ENCODE results near the gene PAXX. TPM values are rescaled to one million over a fixed set of nuclear protein-coding genes. Genes with fewer than 3 reads are reported as not detected.

The PAXX gene
- total RNA-seq, 1 donor from 2014 or later, result 8.3 TPM

DNA sequence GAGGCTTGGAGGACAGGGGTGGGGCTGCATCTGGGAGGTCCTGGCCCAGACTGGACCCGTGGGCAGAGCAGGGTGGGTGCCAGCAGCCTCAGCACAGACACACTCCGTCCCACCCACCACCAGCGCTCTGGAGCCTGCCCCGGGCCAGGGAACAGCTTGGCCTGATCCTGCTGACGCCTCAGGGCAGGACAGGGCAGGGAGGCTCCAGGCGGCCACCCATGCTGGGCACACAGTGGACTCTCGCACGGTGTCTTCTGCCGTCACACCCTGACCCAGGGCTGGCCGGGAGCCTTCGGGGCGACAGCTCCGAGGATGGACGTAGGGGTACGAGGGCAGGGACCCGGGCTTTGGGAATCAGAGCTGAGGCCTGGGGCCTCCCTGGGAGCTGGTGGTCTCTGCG lies 23.1 kb upstream of the PAXX start:
- Mint-ChIP-seq H3K27ac (ENCODE audit: unreplicated experiment) (no peak overlapping the region), H3K36me3 (ENCODE audit: low read depth, unreplicated experiment) (no peaks in the 10 kb centered on the region), H3K27me3 (ENCODE audit: unreplicated experiment) (peaks cover 6% of the 10 kb centered on the region), H3K9me3 (ENCODE audit: unreplicated experiment) (no peaks in the 10 kb centered on the region), H3K4me3 (ENCODE audit: unreplicated experiment) (no peak overlapping the region), H3K4me1 (ENCODE audit: unreplicated experiment) (no peaks in the 10 kb centered on the region)
- DNase-seq (ENCODE audit: low spot score), result no peak
- TF ChIP-seq, protein P1, sequence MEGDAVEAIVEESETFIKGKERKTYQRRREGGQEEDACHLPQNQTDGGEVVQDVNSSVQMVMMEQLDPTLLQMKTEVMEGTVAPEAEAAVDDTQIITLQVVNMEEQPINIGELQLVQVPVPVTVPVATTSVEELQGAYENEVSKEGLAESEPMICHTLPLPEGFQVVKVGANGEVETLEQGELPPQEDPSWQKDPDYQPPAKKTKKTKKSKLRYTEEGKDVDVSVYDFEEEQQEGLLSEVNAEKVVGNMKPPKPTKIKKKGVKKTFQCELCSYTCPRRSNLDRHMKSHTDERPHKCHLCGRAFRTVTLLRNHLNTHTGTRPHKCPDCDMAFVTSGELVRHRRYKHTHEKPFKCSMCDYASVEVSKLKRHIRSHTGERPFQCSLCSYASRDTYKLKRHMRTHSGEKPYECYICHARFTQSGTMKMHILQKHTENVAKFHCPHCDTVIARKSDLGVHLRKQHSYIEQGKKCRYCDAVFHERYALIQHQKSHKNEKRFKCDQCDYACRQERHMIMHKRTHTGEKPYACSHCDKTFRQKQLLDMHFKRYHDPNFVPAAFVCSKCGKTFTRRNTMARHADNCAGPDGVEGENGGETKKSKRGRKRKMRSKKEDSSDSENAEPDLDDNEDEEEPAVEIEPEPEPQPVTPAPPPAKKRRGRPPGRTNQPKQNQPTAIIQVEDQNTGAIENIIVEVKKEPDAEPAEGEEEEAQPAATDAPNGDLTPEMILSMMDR (IDR thresholded peaks at IDR 0.05; ENCODE audit: unreplicated experiment), result no peak

DNA sequence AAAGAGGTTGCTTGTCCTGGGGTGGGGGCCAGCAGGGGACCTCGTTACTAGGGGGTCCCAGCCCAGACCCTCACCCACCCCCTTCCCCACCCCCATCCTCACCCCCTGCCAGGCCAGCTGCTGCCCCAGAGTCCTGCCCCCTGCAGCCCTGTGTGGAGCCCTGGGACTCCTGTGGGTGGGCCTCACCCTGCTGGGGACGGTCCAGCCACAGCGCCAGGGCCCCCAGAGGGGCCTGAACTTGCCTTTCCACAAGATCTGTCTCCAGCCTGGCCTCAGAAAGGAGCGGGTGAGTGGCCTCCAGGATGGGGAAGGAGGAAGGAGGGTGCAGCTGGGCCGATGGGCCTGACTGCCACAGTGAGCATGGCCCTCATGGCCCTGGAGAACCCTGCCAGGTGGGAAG lies 22.4 kb upstream of the PAXX start:
- Mint-ChIP-seq H3K27ac (ENCODE audit: unreplicated experiment) (no peak overlapping the region), H3K4me1 (ENCODE audit: unreplicated experiment) (no peaks in the 10 kb centered on the region)
- TF ChIP-seq, protein P1 (IDR thresholded peaks at IDR 0.05; ENCODE audit: unreplicated experiment), result no peak

DNA sequence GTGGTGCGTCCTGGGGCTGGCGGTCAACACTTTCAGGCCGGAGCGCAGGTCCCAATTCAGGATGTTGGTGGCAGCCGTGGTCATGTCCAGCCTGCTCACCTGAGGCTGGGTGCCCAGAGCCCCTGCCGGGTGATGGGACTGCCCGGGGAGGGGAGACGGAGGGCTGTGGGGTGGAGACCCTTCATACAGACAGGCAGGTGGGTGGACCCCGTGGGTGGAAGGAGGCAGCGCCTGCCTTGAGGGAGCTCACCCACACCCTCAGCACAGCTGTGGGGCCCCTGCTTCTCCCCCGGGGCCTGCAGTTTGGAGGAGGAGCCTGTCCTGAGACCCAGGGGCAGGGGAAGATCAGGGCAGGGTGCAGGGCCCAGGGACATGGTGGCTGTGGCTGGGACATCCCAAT lies 21.9 kb upstream of the PAXX start:
- Mint-ChIP-seq H3K4me1 (ENCODE audit: unreplicated experiment) (no peaks in the 10 kb centered on the region), H3K9me3 (ENCODE audit: unreplicated experiment) (no peaks in the 10 kb centered on the region), H3K36me3 (ENCODE audit: low read depth, unreplicated experiment) (no peaks in the 10 kb centered on the region), H3K27me3 (ENCODE audit: unreplicated experiment) (peaks cover 5% of the 10 kb centered on the region), H3K27ac (ENCODE audit: unreplicated experiment) (no peak overlapping the region), H3K4me3 (ENCODE audit: unreplicated experiment) (no peak overlapping the region)
- DNase-seq (ENCODE audit: low spot score), result no peak
- TF ChIP-seq, protein P1 (IDR thresholded peaks at IDR 0.05; ENCODE audit: unreplicated experiment), result no peak

More for the DNA sequence above, 22.4 kb upstream of the PAXX start:
- DNase-seq (ENCODE audit: low spot score), result no peak
- Mint-ChIP-seq H3K4me3 (ENCODE audit: unreplicated experiment) (no peak overlapping the region), H3K27me3 (ENCODE audit: unreplicated experiment) (peaks cover 6% of the 10 kb centered on the region), H3K9me3 (ENCODE audit: unreplicated experiment) (no peaks in the 10 kb centered on the region), H3K36me3 (ENCODE audit: low read depth, unreplicated experiment) (no peaks in the 10 kb centered on the region)

DNA sequence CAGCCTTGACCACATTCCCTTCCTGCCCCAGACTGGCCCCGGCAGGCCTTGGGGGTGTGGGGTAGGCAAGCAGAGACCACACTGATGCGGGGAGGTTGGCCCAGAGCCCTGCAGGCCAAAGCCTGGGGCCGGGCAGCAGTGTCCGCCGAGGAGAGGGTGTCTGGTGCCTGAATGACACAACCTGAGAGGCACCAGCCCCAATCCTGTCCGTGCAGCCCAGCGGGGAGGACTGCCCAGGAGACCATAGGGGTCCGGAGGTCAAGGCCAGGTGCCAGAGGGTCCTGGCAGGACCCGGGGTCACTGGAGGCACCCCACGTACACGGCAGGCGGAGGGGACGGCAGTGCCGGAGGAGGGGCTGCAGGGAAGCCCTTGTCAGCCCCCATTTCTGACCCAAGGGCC lies 20.5 kb upstream of the PAXX start:
- Mint-ChIP-seq H3K9me3 (ENCODE audit: unreplicated experiment) (no peaks in the 10 kb centered on the region), H3K27ac (ENCODE audit: unreplicated experiment) (no peak overlapping the region), H3K4me1 (ENCODE audit: unreplicated experiment) (no peaks in the 10 kb centered on the region), H3K27me3 (ENCODE audit: unreplicated experiment) (no peaks in the 10 kb centered on the region), H3K36me3 (ENCODE audit: low read depth, unreplicated experiment) (no peaks in the 10 kb centered on the region), H3K4me3 (ENCODE audit: unreplicated experiment) (no peak overlapping the region)
- TF ChIP-seq, protein P1 (IDR thresholded peaks at IDR 0.05; ENCODE audit: unreplicated experiment), result no peak
- no peak for DNase-seq (ENCODE audit: low spot score)

DNA sequence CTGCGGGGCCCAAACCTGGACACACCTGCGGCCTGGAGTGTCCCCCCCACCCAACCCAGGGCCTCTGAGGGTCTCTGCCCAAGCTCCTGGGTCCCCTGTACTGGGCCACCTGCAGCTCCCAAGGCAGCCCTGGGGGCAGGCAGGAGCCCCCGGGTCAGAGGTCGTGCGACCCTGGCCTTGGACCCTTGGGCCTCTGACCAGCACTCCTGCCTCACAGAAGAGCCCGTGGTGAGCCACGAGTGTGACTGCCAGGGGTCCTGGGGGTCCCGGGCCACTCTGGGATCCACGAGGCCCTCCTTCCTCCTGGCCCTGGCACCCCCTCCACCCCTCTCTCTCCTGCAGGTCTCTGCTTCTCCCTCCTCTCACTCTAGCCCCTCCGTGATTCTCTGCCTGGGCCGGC lies 19.9 kb upstream of the PAXX start:
- H3K9me3 Mint-ChIP-seq (ENCODE audit: unreplicated experiment), result no peaks in the 10 kb centered on the region
- peaks cover 1% of the 10 kb centered on the region for H3K27me3 Mint-ChIP-seq (ENCODE audit: unreplicated experiment)
- no peaks in the 10 kb centered on the region for H3K36me3 Mint-ChIP-seq (ENCODE audit: low read depth, unreplicated experiment)
- DNase-seq (ENCODE audit: low spot score), result no peak
- TF ChIP-seq, protein P1 (IDR thresholded peaks at IDR 0.05; ENCODE audit: unreplicated experiment), result no peak
- no peak overlapping the region for H3K27ac Mint-ChIP-seq (ENCODE audit: unreplicated experiment)
- H3K4me1 Mint-ChIP-seq (ENCODE audit: unreplicated experiment), result no peaks in the 10 kb centered on the region
- H3K4me3 Mint-ChIP-seq (ENCODE audit: unreplicated experiment), result no peak overlapping the region

All from endothelial cell (in vitro differentiated cells).